C4-2B (cell line): ENCODE data around the gene ATXN1.

Source experiments
- CTCF ChIP-seq: fragments of 450-650 bp; conservative IDR thresholded peaks from 2 replicates; pipeline ENCODE4 v1.5.1; 2017; ENCODE audit warnings: mild to moderate bottlenecking
- ZFX ChIP-seq: fragments of 450-650 bp; IDR thresholded peaks from 2 replicates; pipeline ENCODE4 v1.6.1; 2017

GRCh38 chr6:16684195-16684689 is 77.0 kb downstream of the ATXN1 start:
- no peak for TF ChIP-seq CTCF
- TF ChIP-seq ZFX = no peak
